ENCODE results near the gene C2.
"Not testable (repeated sequence)": the region's sequence is repeated elsewhere in the genome, so short reads cannot be mapped to it uniquely, and the experiment has no call there.

Gene C2

DNA sequence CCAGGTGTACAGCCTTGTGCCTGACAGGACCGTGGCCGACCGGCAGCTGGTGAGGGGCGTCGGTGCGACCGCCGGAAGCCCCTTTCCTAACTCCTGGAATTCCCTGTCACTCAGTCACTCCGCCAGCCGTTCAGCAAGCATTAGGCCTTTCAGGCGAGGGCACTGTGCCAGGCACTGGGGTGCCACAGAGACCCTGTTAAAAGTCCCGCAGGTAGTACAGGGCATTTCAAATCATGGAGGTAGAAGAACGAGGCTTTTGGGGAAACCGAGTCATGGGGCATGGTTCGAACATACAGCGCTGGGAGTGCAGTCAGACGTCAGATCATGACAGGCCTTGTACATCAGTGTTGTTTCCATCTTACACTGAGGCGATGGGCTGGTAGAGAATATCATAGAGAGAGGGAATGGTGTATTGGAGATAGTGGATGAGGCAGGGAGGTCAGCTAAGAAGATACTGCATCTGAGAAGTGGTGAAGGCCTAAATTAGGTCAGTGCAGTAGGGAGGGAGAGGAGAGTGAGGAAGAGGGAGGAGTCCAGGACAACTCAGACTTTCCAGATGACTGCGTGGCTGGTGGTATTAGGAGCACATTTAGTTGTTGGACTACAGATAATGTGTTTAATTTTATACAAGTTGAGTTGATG is 45.3 kb downstream of the C2 start:
- peak overlapping the region; percentile 97 for H3K27ac ChIP-seq
- no peak for DNase-seq (ENCODE audit: low read depth, low spot score)

DNA sequence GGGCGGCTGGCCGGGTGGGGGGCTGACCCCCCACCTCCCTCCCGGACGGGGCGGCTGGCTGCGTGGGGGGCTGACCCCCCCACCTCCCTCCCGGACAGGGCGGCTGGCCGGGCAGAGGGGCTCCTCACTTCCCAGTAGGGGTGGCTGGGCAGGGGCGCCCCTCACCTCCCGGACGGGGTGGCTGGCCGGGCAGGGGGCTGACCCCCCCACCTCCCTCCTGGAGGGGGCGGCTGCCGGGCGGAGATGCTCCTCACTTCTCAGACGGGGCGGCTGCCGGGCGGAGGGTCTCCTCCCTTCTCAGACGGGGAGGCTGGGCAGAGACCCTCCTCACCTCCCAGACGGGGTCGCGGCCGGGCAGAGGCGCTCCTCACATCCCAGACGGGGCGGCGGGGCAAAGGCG is 48.5 kb downstream of the C2 start:
- DNase-seq (ENCODE audit: low read depth, low spot score); H3K27ac ChIP-seq: not testable (repeated sequence)

DNA sequence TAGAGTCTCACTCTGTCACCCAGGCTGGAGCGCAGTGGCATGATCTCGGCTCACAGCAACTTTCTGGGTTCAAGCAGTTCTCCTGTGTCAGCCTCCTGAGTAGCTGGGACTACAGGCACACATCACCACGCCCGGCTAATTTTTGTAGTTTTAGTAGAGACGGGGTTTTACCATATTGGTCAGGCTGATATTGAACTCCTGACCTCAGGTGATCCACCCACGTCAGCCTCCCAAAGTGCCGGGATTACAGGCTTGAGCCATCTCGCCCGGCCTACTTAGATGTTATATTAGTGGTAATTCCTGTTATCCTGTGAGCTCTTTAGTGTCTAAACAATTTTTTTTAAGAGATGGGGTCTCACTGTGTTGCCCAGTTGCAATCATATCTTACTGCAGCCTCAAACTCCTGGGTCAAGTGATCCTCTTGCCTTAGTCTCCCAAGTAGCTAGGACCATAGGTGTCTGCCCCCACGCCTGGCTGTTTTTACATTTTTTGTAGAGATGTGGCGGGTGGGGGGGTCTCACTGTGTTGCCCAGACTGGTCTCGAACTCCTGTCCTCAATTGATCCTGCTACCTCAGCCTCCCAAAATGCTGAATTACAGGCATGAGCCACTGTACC is 50.4 kb downstream of the C2 start:
- DNase-seq (ENCODE audit: low read depth, low spot score): no peak
- no peak overlapping the region for H3K27ac ChIP-seq

DNA sequence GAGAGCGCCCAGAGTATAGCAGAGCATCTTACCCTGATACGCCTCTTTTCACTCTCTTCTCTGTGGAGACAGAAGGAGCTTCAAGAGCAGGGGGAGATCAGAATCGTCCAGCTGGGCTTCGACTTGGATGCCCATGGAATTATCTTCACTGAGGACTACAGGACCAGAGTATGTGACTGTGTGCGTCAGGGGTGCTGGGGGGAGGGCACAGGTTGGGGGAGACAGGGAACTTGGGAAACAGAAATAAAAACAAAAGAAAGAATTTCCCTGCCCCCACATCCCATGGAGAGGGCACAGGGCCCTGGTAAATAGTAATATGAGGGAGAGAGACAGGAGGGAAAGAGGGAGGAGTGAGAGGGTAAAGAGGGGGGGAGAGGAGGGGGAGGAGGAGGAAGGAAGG is 51.3 kb downstream of the C2 start:
- no peak for DNase-seq (ENCODE audit: low read depth, low spot score)
- H3K27ac ChIP-seq: no peak overlapping the region

DNA sequence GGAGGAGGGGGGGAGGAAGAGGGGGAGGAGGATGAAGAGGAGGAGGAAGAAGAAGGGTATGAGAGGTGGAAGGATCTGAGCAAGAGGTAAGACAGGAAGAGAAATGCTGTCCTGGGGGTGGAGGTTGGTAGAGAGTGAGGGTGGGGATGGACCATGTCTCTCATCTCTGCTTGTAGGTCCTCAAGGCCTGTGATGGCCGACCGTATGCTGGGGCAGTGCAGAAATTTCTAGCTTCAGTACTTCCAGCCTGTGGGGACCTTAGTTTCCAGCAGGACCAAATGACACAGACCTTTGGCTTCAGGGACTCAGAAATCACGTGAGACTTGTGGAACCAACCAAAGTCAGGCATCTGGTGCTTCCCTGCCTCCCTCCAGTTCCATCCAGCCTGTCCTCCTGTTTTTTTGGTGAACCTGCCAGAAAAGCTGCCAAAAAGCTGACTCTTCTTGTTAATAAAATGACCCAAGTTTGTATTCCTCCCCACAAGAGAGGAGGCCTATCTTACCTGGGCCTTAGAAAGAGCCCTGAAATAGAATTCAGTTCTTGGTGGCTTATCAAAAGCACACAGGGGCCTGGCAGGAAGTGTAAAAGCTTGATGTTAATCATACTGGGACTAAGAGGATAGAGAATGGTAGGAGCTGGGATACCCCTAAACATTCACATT is 51.9 kb downstream of the C2 start:
- no peak for DNase-seq (ENCODE audit: low read depth, low spot score)
- H3K27ac ChIP-seq: no peak overlapping the region

DNA sequence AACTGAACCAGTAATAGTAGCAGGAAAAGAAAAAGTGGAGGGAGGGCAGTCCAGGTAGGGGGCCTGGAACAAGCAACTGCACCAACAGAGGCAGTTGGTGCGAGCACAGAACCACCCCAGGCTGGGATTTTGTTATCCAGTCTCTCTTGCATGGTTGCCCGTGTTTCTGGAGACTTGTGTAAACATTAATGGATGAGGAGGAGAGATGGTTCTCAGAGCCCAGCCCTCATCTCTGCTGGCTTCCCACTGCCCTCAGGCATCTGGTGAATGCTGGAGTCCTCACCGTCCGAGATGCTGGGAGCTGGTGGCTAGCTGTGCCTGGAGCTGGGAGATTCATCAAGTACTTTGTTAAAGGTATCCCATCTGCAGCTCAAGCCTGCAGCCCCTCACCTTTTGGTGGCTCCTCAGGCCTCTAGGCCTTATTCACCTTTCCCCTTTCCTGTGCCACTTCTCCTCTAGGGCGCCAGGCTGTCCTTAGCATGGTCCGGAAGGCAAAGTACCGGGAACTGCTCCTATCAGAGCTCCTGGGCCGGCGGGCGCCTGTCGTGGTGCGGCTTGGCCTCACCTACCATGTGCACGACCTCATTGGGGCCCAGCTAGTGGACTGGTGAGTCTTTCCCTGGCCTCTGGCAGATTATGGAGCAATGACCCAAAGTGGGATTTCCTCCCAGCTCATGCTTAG is 52.8 kb downstream of the C2 start:
- not testable (repeated sequence) for DNase-seq (ENCODE audit: low read depth, low spot score); H3K27ac ChIP-seq

DNA sequence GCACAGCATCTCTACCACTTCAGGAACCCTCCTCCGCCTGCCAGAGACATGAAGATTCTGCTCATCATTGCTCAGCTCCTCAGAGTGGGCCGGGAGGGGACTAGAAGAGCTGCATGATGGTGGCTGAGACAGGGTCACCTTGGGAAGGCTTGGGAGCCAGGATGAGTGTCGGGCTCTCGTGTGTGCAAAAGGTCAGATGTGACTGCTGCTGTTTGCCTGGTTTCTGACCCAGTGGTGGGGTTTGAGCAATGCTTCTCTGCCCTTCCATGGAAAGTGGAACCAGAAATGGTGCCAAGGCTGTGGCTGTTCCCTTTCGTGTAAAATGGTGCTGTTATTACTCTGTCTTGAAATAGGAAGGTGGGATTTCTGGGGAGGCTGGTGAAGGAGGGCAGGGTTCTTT is 53.5 kb downstream of the C2 start:
- not testable (repeated sequence) for DNase-seq (ENCODE audit: low read depth, low spot score)

DNA sequence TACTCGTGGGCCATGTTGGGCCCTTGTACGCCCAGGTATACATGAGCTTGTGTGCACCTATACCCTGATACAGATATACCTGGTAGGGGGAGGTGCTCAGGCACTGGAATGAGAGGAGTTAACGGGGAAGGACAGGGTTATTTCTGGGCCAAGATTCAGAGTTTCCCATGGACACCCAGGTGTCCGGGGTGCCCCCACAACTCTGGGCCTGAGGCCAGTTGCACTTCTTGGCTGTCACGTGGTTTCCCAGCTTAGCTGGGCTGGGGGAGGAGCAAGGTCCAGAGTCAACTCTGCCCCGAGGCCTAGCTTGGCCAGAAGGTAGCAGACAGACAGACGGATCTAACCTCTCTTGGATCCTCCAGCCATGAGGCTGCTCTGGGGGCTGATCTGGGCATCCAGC is 54.2 kb downstream of the C2 start, which contains the start of gene C4A:
Gene C4A (plus strand): TSS at position 314 of the 400 bp plus-strand sequence. CDS start 51 bp downstream, at position 365.
- DNase-seq (ENCODE audit: low read depth, low spot score); H3K27ac ChIP-seq: not testable (repeated sequence)

More for the DNA sequence above, 53.5 kb downstream of the C2 start:
- not testable (repeated sequence) for H3K27ac ChIP-seq

DNA sequence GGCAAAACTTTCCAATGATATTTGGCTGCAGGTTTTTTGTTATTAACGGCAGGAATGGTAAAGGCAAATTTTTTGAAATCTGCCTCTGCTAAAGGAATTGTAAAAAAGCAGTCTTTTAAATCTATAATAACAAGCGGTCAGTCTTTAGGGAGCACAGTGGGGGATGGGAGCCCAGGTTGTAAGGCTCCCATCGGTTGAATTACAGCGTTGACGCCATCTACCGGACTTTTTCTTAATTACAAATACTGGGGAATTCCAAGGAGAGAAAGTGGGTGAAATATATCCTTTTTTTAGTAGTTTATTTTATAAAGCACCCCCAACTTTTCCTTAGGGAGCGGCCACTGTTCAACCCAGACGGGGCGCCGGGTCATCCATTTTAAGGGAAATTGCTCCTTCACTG is 61.8 kb downstream of the C2 start:
- not testable (repeated sequence) for DNase-seq (ENCODE audit: low read depth, low spot score); H3K27ac ChIP-seq

DNA sequence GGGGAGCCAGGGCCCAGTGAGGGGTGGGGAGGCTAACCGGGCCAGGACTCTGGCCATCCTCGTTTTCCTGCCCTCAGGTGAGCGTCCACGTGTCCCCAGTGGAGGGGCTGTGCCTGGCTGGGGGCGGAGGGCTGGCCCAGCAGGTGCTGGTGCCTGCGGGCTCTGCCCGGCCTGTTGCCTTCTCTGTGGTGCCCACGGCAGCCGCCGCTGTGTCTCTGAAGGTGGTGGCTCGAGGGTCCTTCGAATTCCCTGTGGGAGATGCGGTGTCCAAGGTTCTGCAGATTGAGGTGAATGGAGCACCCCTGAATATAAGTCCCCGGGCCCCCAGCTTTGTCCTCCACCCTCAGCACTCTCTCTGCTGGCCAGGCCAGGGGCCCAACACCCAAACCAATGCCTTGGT is 66.9 kb downstream of the C2 start:
- H3K27ac ChIP-seq; DNase-seq (ENCODE audit: low read depth, low spot score): not testable (repeated sequence)
